Fibroblast of skin of left quadriceps (primary cell): Measurements from ENCODE around the gene ZNF823.

Experiments used
- DNase-seq, 2 experiments: peaks; one replicate each; pipeline ENCODE4 v3.0.0-alpha.2; 2013; ENCODE audit warnings: low read depth in 2 of 2

ZNF823 gene

DNA sequence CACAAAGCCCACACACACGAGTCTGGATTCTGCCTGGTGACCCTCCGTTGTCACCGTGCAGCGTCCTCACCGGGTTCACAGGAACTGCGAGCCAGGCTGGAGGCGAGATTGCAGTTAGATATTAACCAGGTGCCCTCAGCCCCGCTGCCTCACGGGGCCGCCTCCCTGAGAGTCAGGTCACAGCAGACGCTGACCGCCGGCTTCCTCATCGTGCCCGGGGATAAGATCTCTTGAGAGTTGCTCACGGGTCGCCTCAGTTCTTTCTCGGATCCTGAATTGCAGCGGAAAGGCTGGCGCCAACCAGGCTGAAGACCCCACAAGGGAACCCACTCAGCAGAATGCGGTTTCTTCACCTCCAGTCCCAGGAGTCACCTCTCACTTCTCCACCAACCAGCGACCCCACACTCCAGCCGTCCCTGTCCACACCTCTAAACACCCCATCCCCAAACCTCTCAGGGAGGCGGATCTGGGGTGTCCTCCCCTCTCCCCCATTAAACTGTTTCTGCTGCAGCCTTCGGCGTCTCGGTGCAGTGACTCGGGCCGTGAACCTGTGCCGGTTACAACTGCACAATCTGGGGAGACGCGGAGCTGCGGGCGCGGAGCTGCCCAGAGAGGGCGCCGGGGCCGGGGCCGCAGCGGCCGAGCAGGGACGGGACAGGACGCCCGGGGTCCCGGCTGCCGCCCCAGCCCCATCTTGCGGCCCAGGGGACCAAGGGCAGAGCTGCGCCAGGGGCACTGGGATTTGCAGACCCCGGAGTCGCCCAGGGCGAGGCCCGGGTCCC is 591 bp downstream of the ZNF823 start:
- no peak for DNase-seq

DNA sequence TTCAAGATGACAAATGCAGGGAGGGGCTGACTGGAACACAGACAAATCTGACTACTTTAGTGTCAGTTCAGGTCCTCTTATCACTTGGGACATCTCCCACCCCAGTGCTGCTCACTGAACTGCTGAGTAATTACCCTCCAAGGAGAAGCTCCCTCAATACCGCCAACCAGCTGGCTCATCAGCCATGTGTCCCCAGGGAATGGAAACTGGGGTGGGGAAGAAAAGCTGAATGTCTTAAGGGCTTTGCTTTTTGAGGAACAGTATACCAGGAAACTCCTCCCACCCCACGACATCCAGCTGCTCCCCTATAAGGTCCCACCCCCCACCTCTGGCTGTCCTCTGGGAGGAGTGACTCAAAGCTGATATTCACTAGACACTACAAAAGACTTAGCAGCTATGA is 2.0 kb downstream of the ZNF823 start:
- peak; percentile 15 to 18 for DNase-seq

- no peak for DNase-seq
Observed at GRCh38 chr19:11735375-11735774, 3.4 kb downstream of the ZNF823 start.

- DNase-seq = no peak
Observed at GRCh38 chr19:11729586-11729985, 9.2 kb downstream of the ZNF823 start.

- no peak for DNase-seq
Observed at GRCh38 chr19:11722414-11722813, 16.3 kb downstream of the ZNF823 start.

GRCh38 chr19:11721681-11722080 is 17.1 kb downstream of the ZNF823 start:
- no peak for DNase-seq

- no peak for DNase-seq
Observed at GRCh38 chr19:11710313-11710712, 28.4 kb downstream of the ZNF823 start.

GRCh38 chr19:11708457-11708856 is 30.3 kb downstream of the ZNF823 start:
- no peak for DNase-seq

DNA sequence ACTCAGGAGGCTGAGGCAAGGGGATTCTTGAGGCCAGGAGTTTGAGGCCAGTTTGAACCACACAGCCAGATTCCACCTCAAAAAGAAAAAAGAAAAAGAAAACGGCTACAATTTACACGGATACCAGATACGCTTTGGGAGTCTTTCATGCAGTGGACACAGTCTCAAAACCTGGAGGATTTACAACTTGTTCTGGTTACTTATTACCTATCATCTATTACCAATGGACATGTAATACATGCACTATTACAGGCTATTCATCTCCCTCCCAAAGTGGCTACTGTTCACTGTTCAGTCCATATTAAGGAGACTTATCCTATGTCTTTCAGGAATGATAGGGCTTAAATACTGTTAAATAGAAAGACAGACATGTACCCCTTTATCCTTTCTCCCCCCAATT is 33.3 kb downstream of the ZNF823 start:
- DNase-seq = no peak

DNA sequence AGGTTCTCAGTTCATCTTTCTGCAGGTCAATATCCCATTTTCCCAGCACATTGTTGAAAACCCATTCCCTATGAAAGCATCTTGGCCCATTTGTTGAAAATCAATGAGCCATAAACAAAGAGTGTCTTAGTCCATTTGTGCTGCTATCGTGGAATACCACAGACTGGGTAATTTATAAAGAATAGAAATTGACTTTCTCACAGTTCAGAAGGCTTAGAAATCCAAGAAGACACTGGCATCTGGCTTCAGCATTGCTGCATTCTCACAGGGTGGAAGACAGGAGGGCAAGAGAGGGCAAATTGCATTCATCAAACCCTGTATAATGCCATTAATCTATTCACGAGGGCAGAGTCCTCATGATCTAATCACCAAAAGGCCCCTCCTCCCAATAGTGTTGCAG is 34.1 kb downstream of the ZNF823 start:
- no peak for DNase-seq

DNA sequence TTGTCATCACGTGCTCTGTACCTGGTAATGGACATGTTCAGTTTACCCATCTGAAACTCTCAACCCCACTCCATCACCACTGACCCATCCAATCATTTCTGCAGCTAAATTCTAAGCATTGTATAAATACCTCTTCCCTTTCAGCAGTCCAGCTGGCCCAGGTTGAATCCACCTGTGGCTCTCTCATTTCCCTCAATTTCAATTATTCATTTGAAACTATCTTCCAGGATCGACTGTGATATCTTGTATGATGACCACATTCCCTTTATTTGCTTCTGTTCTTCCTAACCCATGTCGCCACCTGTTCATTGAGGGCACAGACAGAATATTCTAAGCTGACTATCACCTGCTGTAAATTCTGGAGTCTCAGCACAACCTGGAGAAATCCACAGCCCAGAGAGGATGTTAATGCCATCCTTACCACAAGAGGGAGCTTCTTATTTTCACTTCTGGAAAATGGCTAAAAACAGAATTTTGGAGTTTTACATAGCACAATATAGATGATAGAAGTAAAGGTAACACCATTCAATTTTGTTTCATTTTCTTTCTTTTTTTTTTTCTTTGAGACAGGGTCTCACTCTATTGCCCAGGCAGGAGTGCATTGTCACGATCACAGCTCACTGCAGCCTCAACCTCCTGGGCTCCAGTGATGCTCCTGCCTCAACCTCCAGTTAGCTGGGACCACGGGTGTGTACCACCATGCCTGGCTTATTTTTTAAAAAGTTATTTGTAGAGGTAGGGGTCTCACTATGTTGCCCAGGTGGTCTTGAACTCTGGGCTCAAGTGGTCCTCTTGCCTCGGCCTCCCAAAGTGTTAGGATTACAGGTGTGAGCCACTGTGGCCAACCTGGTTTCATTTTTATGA is 38.6 kb downstream of the ZNF823 start:
- no peak for DNase-seq

- no peak for DNase-seq
Observed at GRCh38 chr19:11698231-11698630, 40.5 kb downstream of the ZNF823 start.

- DNase-seq = no peak
Observed at GRCh38 chr19:11697284-11697855, 41.4 kb downstream of the ZNF823 start.

DNA sequence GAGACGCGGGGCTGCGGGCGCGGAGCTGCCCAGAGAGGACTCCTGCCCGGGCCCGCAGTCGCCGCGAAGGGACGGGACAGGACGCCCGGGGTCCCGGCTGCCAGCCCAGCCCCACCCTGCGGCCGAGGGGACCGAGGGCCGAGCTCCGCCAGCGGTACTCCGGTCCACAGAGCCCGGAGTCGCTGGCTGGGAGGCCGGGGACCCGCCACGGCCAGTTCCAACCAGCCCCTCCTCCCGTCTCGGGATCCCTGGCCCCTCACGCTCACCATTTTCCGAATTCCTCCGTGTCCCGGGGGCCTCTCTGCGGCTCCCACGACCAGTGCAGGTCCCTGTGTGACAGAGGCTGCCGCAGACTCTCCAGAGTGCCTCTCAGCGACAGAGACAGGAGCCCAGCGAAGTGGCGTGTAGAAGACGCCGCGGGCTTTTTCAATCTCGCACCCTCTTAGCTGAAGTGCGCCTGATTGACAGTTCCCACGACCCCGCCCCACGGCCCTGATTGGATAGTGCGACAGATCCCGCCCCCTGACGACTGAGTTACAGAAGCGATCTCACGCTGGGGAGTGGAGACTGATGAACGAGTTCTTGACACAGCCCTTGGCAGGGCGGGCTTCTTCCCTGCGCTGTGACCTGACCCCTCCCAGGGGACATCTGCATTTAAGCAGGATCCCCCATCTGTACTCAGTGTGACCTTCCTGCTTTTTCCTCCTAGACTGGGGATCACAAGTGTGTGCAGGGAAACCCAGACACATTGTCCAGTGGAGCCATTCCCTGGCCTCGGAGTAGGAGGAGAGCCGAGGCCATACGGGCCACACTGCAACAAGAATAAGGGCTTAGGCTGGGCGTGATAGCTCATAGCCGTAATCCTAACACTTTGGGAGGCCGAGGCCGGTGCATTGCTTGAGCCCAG is 44.0 kb downstream of the ZNF823 start:
- DNase-seq = peak; percentile 75 to 77

DNA sequence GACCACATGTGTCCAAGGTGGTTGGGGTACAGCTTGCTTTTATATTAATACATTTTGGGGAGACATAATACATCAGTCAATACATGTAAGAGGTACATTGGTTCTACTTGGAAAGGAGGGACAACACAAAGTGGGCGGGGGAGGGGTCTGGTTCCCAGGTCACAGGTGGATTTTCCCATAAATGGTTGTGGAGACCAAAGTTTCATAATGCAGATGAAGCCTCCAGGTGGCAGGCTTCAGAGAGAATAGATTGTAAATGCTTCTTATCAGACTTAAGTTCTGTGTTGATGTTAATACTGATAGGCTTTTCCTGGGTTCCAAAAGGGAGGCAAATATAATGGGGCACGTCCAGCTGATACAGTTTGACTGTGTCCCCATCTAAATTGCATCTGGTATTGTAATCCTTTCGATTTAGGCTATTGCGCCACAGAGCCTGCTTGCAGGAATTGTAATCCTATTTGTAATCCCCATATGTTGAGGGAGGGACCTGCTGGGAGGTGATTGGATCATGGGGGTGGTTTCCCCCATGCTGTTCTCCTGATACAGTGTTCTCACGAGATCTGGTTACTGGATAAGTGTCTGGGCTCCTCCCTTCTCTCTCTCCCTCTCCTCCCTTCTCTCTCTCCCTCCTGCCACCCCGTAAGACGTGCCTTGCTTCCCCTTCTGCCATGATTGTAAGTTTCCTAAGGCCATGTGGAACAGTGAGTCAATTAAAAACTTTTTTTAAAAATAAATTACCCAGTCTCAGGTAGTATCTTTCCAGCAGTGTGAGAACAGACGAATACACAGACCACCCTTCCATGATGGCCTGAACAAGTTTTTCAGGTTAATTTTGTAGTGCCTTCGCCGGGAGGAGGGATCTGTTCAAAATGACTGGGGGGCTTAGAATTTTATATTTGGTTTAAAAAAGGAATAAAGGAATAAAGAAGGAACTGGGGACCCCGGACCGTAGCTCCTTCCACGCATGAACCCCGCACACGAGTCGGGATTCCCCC is 44.9 kb downstream of the ZNF823 start:
- DNase-seq = peak; percentile 75 to 76

DNA sequence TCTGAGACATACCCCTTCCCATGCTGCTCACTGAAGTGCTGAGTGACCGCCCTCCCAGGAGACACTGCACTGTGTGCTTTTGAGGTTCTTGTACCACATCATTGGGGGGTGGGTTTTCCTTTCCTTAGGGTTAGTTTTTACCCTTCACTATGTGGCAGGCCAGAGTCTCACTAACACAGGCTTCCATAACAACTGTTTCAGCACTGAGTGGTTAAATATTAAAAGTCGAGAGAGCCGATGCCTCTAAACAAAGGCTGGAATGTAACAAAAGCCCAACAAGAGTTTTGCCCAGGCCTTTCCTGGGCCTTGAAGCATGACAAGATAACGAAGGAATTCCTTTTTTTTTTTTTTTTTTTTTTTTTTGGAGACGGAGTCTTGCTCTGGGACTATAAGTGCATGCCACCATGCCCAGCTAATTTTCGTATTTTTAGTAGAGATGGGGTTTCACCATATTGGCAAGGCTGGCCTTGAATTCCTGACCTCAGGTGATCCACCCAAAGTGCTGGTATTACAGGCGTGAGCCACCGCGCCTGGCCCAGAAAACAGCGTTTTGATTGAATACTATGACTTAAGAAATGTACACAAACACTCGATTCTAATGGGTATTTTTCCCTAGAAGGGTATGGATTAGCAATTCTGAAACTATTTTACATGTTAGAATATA is 46.5 kb downstream of the ZNF823 start:
- DNase-seq = no peak

DNA sequence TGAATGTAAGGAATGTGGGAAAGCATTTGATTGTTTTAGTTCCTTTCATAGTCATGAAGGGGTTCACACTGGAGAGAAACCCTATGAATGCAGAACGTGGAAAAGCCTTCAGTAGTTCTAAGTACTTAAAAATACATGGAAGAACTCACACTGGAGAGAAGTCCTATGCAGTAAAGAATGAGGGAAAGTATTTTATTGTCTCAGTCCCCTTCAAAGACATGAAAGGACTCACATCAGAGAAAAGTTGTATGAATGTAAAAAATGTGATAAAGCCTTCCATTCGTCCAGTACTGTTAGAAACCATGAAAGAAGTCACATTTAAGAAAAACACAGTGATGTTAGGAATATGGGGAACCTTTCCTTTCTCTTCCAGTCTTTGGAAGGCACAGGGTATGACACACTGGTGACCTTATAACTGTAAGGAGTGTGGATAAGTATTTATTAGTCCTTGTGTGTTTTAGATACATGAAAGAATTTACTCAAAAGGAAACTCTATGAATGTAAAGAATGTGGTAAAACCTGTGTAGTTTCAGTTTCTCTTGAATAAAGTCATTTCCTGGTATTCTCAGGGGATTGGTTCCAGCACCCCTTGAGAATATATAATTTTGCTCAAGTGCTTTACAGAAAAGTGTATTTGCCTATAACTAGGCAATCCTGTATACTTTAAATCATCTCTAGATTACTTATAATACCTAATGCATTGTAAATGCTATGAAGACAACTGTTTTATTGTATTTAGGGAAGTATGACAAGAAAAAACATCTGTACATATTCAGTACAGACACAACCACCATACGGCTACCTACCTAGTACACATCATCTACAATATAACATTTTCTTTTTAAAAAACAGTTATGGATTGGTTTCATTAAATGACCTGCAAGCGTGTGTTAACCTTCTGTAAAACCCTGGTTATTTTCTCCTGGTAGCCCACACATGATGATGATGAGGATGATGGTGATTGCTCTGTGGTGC is 52.8 kb downstream of the ZNF823 start:
- no peak for DNase-seq

GRCh38 chr19:11684987-11685675 is 53.6 kb downstream of the ZNF823 start:
- no peak for DNase-seq
